Stimulated activated naive CD8-positive, alpha-beta T cell treated with anti-CD3 and anti-CD28 coated beads, Interleukin-15, Interleukin-2, amounts not matched to agents 100 U/mL and 50 U/mL, for 24 hours (primary cell): ENCODE results near the gene CRY1.
A peak's percentile ranks its signal among the peaks of the same experiment; 100 is the strongest.

Experiments
- ATAC-seq: fragments of 150-1000 bp; cut with Tn5 transposase; one replicate; pipeline ENCODE4 v1.10.0; 2021
- DNase-seq: peaks from one replicate; pipeline ENCODE4 v3.0.0; 2021

CRY1 gene

DNA sequence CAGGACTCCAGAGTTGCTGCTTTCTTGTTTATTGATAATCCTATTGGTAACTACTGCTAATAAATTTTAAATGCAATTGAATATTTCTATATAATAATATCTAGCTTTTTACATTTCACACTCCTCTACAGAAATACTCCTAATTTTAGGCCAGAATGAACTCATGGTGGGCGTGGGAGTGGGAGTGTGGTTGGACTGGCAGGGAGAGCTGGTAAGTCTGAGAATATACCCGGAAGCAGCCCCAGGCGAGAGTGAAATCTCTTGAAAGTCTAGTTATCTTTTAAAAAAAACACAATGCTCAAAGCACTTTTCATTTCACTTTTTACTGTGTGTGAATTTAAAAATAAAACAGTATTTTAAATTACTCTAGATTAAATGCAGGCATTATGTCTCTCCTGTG lies 132.9 kb downstream of the CRY1 start:
- DNase-seq, result peak; percentile 28
- ATAC-seq, result no peak

GRCh38 chr12:106957583-106957982 lies 135.8 kb downstream of the CRY1 start:
- no peak for ATAC-seq

DNA sequence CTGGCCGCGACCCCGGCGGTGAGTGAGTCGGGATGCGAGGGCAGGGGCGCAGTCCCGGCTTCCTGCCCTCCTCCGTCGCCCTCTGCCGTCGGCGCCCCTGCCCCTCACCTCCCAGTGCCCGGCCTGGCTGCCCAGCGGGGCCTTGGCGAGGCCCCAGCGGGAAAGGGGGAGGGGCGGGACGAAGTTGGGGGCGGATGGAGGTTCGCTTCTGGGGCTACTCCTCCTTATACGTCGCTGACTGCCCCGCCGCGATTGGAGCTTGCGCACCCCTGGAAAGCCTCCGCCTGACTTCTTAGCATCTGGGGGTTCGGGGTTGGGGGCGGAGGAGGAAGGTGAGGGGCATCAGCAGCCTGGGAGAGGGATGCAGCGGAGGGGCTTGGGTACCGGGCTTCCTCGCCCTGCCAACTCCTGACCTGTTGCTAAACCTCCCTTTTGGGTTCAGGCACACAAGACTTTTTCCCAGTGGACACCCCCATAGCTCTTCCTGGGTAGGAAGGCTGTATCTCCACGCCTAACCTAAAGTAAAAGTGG lies 137.2 kb downstream of the CRY1 start:
- DNase-seq, result peak; percentile 73
- peak; percentile 48 for ATAC-seq

More at GRCh38 chr12:106957583-106957982, 135.8 kb downstream of the CRY1 start:
- DNase-seq, result no peak

- ATAC-seq, result peak; percentile 86
- peak; percentile 95 for DNase-seq
Measured at GRCh38 chr12:106955377-106956047, 137.8 kb downstream of the CRY1 start, which contains the start of gene TMEM263. TSS of gene TMEM263 (plus strand) at chr12:106955907. CDS start at chr12:106967117, 11,210 bp downstream.

DNA sequence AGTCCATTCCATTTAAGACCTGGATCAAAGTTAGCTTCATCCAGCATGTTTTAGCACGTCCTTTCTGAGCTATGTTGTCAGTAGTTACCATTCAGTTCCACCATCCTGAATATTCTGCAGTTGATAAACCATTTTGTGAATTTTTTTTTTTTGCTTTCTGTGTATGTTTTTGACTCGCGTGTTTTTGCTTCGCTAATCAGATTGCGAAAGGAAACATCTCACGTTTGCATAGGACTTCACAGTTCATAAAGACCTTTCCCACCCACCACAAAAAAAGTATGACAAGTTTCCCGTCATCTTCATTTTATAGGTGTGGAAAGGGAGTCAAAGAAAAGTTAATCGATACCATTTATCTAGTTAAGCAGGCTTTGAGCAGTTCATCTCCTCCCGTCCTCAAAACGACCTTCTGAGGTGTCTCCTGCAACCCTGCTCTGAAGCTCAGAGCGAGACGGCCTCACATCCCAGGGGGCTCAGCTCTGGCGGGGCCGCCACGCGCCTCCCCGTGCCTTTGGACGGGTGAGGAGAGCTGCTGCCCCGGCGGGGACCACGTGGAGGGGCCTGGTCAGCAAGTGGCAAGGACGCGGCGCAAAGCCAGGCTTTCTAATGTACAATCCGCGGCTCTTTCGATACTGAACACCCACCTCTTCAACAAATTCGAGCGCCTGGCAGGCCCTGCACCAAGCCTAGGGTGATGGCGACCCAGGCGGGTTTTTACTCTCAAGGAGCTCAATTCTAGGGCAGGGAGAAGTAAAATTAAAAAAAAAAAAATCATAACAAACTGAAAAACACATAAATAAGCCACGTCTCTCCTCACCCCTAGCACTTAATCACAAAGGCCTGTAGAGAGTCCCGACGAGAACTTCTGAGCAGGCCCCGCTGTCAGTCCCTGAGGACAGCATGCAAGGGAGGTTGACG lies 138.6 kb downstream of the CRY1 start:
- ATAC-seq, result no peak
- DNase-seq, result peak; percentile 25

- DNase-seq (no peak), ATAC-seq (no peak)
Measured at GRCh38 chr12:106953352-106954250, 139.7 kb downstream of the CRY1 start.

- ATAC-seq (no peak), DNase-seq (no peak)
Measured at GRCh38 chr12:106950591-106950990, 142.8 kb downstream of the CRY1 start.

DNA sequence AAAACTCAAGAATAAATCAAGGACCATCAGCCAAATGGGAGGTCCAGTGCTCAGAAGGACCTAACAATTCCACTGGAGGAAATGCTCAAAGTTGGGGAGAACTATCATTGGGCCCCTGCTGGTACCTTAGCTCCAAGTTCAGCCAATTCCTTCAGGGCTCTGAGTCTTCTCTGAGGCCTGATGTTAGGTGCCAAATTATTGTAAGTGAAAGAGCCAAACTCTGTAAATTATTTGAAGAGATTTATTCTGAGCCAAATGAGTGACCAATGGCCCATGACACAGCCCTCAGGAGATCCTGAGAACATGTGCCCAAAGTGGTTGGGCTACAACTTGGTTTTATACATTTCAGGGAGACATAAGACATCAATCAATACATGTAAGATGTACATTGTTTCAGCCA lies 145.9 kb downstream of the CRY1 start:
- ATAC-seq (no peak), DNase-seq (no peak)

DNA sequence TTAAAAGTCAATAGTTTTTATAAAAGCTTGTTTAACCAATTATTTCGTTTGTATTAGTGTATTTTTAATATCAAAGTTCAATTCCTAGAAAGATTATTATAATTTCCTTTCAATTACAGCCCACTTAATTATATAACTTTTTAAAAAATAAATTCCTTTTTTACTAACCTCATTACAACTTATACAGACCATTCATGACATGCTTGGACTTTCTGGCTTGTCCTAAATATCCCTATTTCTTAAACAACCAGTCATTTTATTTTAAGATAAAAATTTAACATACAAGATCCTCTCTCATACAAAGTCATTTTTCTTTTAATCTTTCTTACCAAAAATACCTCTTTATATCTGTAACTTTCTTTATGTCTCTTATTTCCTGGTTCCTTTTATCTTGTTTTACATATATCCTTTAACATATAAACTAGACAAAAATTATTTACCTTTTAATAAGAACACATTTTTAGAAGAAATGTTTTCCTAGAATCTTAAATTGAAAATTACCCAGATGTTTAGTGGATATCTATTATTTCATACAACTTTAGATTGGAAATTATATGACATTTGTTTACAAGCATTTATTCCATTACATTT lies 148.0 kb downstream of the CRY1 start:
- no peak for DNase-seq
- ATAC-seq, result no peak

DNA sequence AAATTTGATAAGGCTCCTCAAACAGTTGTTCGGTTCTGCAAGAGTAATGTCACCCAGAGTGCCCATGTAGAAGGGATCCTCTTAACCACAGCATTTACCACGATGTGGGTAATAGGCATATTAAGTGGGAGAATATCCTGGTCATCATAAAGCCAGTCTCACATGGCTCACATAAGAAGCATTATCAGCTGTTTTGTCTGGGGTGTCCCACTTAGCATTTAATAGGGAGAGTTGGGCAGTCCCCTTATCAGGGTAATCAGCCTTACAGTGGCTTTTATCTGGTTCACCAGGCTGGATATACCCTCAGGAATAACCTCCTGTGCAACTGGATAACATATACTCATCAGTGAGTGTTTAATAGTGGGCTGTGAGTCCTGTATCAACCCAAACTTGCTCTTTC lies 150.6 kb downstream of the CRY1 start:
- DNase-seq, result no peak
- ATAC-seq, result no peak

- ATAC-seq, result no peak
- no peak for DNase-seq
Measured at GRCh38 chr12:106941481-106942156, 151.7 kb downstream of the CRY1 start.
